Activated CD8-positive, alpha-beta memory T cell treated with anti-CD3 and anti-CD28 coated beads for 24 hours (primary cell): ENCODE measurements around the gene PSORS1C2.
A peak's percentile ranks its signal among the peaks of the same experiment; 100 is the strongest.
"Not testable (repeated sequence)": the region's sequence is repeated elsewhere in the genome, so short reads cannot be mapped to it uniquely, and the experiment has no call there.

Experiments
- DNase-seq: peaks from one replicate; pipeline ENCODE4 v3.0.0-alpha.2; 2020

Gene PSORS1C2

GRCh38 chr6:31138982-31139381, at the start of gene PSORS1C2:
PSORS1C2 (minus strand) TSS chr6:31139066; CDS start chr6:31139026, 40 bp downstream.
- no peak for DNase-seq

GRCh38 chr6:31187780-31188194, 48.9 kb upstream of the PSORS1C2 start:
- DNase-seq = no peak

- no peak for DNase-seq
Measured at GRCh38 chr6:31186052-31186734, 47.3 kb upstream of the PSORS1C2 start.

DNA sequence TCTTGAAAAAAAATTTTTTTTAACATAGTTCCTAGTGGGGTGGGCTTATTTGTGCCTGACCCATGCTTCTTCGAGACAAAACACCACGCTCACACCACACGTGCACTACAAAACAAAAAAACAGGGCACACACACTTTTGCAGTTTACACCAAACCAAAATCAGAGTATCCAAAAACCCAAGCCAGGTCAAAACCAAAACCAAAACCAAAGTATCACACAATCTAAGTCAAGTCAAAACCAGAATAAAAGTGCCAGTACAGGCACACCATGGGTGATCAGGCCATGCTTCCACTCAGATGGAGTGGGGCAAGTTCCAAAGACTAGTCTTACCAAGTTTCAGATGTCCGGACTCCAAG, 46.8 kb upstream of the PSORS1C2 start:
- DNase-seq = not testable (repeated sequence)

DNA sequence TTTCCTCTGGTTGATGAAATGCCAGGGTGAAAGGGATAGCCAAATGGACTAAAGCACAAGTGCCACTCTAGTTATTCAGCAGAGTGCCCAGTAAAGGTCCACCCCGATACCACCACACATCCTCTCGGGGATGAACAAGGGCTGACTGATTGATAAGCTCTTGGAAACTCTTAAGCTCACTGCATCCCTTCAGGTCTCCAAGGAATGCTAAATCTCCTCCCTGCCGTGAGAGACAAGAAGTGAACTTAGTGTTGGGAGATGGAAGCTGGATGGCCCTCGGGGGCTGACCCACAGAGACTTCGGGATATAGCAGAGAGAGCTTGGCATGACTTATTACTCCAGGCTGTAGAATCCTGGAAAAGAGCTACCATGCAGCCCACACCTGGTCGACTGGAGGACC, 45.0 kb upstream of the PSORS1C2 start:
- not testable (repeated sequence) for DNase-seq

DNA sequence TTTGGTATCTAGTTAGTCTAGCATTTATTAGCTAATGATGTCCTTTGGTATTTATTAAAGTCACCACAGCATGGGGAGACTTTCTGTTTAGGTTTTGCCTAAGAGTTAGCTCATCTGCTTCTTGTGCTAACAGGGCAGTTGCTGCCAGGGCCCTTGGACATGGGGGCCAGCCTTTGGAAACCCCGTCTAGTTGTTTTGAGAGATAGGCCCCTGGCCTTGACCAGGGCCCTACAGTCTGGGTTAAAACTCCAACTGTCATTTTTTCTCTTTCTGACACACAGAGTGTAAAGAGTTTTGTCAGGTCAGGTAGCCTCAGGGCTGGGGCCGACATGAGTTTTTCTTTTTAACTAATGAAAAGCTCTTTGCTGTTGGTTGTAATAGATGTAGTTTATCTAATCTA, 44.4 kb upstream of the PSORS1C2 start:
- not testable (repeated sequence) for DNase-seq

DNA sequence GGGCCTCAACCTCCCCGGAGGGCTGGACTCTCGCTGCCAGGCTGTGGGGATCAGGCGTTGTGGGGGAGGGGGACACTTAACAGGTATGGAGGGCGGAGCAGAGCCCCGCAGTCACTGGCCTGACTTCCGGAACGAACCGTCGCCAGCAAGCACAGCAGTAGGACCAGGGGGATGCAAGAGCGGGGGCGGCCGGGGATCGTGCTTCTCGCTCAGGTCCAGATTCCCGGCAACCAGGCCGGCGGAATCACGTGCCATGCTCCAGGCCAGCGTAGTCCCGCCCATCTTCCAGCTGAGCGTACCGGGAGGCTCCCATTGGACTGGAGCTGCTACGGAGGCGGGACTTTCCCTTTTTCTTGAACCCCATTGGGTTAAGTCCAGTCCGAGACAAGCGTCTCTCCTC, 41.6 kb upstream of the PSORS1C2 start:
- DNase-seq = peak; percentile 71

DNA sequence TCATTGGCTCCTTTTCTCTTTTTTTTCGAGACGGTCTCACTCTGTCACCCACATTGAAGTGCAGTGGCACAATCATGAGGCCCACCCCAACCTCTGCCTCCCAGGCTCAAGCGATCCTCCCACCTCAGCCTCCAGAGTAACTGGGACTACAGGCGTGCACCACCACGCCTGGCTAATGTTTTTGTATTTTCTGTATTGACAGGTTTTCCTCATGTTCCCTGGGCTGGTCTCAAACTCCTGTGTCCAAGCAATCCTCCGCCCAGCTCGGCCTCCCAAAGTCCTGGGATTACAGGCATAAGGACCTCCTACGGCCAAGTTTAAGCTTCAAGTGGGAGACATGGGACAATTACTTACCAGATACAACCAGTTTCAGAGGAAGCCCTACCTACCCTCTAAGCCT, 41.0 kb upstream of the PSORS1C2 start:
- no peak for DNase-seq

DNA sequence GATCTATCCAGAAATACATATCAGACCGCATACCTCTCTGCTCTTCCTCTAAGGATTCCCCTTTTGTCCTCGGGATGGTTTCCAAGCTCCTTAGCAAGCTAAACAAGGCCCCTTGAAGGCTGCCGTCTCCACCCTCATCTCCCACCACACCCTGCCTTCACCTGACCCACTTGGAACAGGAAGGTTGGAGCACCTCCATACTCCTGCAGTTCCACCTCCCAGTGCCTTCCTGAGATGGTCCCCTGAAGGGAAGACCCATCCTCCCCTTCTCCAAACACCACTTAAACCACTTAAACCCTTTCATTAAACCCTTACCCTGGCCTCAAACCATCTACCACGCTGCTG, 40.1 kb upstream of the PSORS1C2 start:
- DNase-seq = no peak

DNA sequence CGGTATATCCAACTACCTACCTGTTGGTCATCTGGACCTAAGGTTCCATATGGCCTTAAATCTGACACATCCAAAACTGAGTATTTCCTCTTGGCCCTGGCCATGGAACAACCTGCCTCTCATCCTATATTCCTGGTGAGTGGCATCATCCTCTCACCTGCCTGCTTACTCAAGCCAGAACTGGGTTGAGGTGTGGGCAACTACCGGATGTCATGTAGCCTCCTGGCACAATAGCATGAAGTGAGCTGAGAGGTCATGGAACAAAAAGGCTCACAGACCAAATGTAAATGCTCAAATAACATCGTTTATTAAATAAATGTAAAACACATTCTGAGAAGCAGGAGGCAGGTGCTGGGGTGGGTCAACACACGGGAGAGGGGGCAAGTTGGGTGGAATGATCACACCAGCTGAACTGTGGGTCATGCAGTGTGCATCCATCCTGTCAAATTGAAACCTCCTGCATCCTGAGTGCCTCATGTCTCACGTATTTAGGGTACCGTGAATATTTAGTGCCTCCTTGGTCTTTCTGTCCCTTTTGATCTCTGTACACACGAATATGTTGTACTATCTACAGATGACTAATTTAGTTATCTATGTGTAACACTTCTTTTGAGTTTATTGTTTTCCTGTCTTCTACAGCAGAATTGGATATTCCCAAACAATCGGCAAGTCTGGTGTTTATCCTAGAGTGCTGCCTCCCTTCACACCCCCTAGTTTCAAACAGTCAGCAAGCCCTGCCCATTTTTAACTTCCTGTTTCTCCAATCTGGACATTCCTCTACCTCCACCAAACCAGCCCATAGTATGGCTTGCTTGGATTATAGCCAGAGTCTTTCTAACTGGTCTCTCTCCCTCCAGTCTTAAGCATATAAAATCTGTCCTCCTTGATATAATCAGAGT, 39.5 kb upstream of the PSORS1C2 start:
- no peak for DNase-seq

DNA sequence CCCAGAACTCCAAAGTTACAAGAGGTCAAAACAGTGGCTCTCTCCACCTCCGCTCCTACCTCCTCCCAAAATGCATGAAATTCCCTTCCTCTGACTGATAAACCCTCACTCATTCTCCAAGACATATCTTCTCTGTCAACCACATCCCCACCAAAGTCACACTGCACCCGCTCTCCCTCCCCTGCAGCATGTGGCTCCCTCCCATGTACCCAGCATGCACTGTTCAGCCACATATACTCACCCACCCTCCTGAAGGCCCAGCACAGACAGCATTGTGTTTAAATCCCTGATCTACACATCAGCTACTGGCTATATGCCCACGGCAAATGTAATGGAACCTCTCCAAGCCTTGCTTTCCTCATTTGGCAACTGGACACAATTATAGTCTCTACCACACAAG, 37.1 kb upstream of the PSORS1C2 start:
- no peak for DNase-seq

- DNase-seq = no peak
Measured at GRCh38 chr6:31174378-31174777, 35.5 kb upstream of the PSORS1C2 start.

DNA sequence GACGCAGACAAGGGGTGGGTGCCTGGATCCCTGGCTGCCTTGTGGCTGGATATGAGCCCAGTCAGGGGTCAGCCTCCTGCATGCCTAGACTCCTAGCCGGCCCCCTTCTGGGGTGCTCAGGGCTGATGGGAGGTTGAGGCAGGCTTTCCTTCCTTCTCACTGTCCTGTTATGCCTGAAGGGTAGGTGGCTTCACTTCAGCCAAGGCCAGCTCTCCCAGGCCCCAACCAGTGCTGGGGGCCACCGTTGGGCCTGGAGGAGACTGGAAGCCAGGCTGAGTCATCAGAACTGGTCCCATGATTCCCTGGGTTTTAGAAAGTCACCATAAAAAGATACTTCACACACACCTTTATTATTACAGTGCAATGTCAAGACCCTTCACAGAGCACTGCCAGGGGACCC, 34.5 kb upstream of the PSORS1C2 start:
- no peak for DNase-seq

- DNase-seq = no peak
Measured at GRCh38 chr6:31172973-31173384, 34.1 kb upstream of the PSORS1C2 start.

DNA sequence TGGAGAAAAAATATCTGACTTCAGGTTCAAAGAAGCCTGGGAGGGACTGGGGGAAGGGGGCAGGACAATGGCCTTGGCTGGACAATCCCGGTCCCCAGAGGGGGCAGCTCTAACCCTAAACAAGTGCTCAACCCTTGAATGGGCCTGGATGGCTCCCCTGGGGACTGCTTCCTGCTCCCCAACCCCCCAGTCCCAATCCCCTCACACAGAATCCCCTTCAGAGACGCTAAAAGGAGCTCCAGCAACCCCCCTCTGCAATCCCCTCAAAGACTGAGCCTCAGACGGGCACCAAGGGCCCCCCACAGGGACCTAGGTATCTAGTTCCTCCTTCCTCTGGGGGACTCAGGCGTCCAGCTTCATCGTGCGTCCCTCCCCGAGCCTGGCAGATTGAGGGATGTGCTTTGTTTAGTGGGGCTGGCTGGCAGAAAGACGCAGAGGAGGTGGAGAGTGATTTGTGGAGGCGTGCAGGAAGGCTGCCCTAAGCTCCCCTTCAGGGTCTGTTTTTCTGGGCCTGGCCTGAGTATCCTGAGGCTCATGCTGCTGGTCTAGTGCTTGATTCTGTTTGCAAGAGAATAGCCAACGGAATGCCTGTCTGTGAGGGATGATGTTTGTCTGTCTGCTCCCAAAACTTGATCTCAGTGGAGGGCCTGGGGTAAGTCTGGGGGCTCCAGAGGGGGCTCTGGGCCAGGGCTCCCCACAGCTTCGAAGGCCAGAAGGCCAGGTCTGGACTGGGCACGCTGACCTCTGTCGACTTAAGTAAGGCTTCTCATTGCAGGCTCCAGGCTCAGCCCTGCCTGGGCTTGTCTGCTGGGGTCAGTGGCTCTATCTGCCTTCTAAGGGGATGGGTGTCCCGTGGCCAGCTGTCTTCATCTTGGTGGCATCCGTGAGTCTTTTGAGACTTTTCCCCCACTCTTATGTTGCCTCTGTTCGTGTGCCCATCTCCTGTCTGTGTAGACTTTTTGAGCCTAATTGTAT, 33.4 kb upstream of the PSORS1C2 start:
- no peak for DNase-seq

DNA sequence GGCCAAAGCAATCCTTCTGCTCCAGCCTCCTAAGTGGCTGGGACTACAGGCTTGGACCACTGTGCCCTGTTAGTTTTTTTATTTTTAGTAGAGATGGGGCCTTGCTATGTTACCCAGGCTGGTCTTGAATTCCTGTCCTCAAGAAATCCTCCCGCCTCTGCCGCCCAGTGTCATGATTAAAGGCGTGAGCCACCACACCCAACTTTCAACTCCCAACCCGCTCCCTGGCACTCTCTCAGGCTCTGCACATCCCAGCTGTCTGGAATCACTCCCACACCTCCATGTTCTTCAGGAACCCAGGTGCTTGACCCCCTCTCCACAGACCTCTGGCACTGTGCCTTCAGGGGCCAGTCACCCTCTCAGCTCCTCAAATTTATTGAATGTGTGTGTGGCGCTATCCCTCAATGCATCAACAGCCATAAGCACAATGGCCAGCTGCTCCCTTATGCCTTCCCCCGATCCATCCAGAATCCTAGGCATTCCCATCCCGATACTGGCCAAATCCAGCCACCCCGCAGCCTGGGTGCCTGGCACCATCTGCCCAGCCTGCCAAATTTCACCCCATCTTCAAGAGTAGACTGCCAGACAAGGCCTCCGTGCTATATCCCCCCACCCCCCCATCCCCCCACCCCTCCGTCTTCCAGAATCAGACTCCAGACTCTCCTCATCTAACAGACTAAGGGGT, 32.3 kb upstream of the PSORS1C2 start:
- no peak for DNase-seq

DNA sequence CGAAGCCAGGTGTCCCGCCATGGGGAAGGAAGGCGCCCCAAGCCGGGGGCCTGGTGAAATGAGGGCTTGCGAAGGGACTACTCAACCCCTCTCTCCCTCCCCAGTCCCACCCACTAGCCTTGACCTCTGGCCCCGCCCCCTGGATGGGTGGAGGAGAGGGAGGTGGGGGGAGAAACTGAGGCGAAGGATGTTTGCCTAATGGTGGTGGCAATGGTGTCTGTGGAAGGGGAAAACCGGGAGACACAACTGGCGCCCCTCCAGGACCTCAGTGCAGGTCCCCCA, 31.7 kb upstream of the PSORS1C2 start, which contains the start of gene POU5F1:
Gene POU5F1 (minus strand): TSS at position 83 of the 282 bp plus-strand sequence. CDS start 62 bp downstream, at position 21.
- DNase-seq = no peak

DNA sequence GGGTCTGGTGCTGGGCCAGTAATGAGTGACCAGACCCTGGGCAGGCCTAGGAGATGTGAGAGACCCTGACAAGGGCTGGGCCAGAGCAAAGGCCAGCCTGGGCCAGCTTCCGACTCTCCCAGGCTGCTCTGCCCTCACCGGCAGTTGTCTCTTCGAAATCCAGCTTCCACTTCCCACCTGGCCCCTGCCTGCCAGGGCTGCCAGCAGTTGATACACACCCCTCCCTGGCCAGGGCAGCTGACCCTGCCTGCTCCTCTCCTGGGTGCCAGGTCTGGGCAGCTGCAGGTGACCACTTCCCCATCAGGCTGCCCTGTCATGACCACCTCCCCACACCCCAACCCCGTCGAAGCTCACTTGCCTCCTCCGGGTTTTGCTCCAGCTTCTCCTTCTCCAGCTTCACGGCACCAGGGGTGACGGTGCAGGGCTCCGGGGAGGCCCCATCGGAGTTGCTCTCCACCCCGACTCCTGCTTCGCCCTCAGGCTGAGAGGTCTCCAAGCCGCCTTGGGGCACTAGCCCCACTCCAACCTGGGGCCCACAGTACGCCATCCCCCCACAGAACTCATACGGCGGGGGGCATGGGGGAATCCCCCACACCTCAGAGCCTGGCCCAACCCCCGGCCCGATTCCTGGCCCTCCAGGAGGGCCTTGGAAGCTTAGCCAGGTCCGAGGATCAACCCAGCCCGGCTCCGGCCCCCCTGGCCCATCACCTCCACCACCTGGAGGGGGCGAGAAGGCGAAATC, 31.2 kb upstream of the PSORS1C2 start:
- not testable (repeated sequence) for DNase-seq

GRCh38 chr6:31169123-31169857, 30.4 kb upstream of the PSORS1C2 start:
- no peak for DNase-seq

GRCh38 chr6:31168606-31169005, 29.7 kb upstream of the PSORS1C2 start:
- no peak for DNase-seq

GRCh38 chr6:31165986-31166385, 27.1 kb upstream of the PSORS1C2 start:
- DNase-seq = no peak
